HG02610 (cell line): ENCODE measurements around the gene CDH24.
"Not testable (repeated sequence)": the region's sequence is repeated elsewhere in the genome, so short reads cannot be mapped to it uniquely, and the experiment has no call there.

Experiments
- ATAC-seq: cut with Tn5 transposase; IDR thresholded peaks from one replicate; pipeline ENCODE4 v1.9.1; 2021; ENCODE audit warnings: mild to moderate bottlenecking, moderate library complexity; ENCODE audit not compliant: unreplicated experiment

CDH24 gene

GRCh38 chr14:23021434-23021833, 35.9 kb downstream of the CDH24 start:
- no peak for ATAC-seq

- no peak for ATAC-seq
Observed at GRCh38 chr14:23020143-23021128, 36.9 kb downstream of the CDH24 start.

GRCh38 chr14:23018107-23018506, 39.2 kb downstream of the CDH24 start:
- ATAC-seq = no peak

- no peak for ATAC-seq
Observed at GRCh38 chr14:23017091-23017490, 40.2 kb downstream of the CDH24 start.

GRCh38 chr14:23015618-23016017, 41.7 kb downstream of the CDH24 start:
- no peak for ATAC-seq

GRCh38 chr14:23013749-23014054, 43.6 kb downstream of the CDH24 start:
- not testable (repeated sequence) for ATAC-seq

GRCh38 chr14:23013054-23013748, 44.1 kb downstream of the CDH24 start:
- no peak for ATAC-seq

- peak; percentile 39 for ATAC-seq
Observed at GRCh38 chr14:23009939-23010726, 47.2 kb downstream of the CDH24 start, which contains the start of gene C14orf93. C14orf93 (minus strand) TSS chr14:23010143; CDS start chr14:22999023, 11,120 bp downstream.

GRCh38 chr14:23009483-23009938, 47.8 kb downstream of the CDH24 start:
- no peak for ATAC-seq

- no peak for ATAC-seq
Observed at GRCh38 chr14:23008831-23009230, 48.5 kb downstream of the CDH24 start.

GRCh38 chr14:23006544-23007419, 50.5 kb downstream of the CDH24 start:
- peak; percentile 96 for ATAC-seq

- ATAC-seq = no peak
Observed at GRCh38 chr14:23006188-23006534, 51.2 kb downstream of the CDH24 start.

GRCh38 chr14:23005451-23006187, 51.7 kb downstream of the CDH24 start:
- no peak for ATAC-seq

- ATAC-seq = not testable (repeated sequence)
Observed at GRCh38 chr14:23004274-23004673, 53.0 kb downstream of the CDH24 start.

GRCh38 chr14:23002592-23002991, 54.7 kb downstream of the CDH24 start:
- ATAC-seq = no peak

- ATAC-seq = no peak
Observed at GRCh38 chr14:23000860-23001259, 56.5 kb downstream of the CDH24 start.

GRCh38 chr14:22998329-22999012, 58.8 kb downstream of the CDH24 start:
- ATAC-seq = no peak

- ATAC-seq = no peak
Observed at GRCh38 chr14:22997676-22998323, 59.5 kb downstream of the CDH24 start.
